Breast epithelium (tissue), 3 donors: ENCODE data around the gene OSCP1.

Experiments
- CTCF ChIP-seq, 3 donors: fragments of 450-650 bp; IDR thresholded peaks; one replicate each; pipeline ENCODE4 v1.5.1; 2016 to 2017; ENCODE audit warnings: antibody characterized with exemption in 3 of 3, mild to moderate bottlenecking in 3 of 3, moderate library complexity in 3 of 3
- POLR2A ChIP-seq: fragments of 450-650 bp; IDR thresholded peaks from one replicate; pipeline ENCODE4 v1.6.1; 2016; ENCODE audit warnings: antibody characterized with exemption, mild to moderate bottlenecking, moderate library complexity
- POLR2AphosphoS5 ChIP-seq, 3 donors: sonication (generic); formaldehyde crosslinking; IDR thresholded peaks; one replicate each; pipeline ENCODE4 v1.6.1; 2017; ENCODE audit warnings: antibody characterized with exemption in 3 of 3

- no peak for TF ChIP-seq CTCF (IDR thresholded peaks at IDR 0.05)
- TF ChIP-seq POLR2AphosphoS5 (IDR thresholded peaks at IDR 0.05) = no peak
- TF ChIP-seq POLR2A = no peak
Observed at GRCh38 chr1:36482724-36483388, 32.6 kb upstream of the OSCP1 start, which contains the start of gene CSF3R.
